ENCODE data around the gene BPTF. TPM values are rescaled to one million over a fixed set of nuclear protein-coding genes. Genes with fewer than 3 reads are reported as not detected.
A peak's percentile ranks its signal among the peaks of the same experiment; 100 is the strongest.
"Not testable (repeated sequence)": the region's sequence is repeated elsewhere in the genome, so short reads cannot be mapped to it uniquely, and the experiment has no call there.

The BPTF gene
- polyA plus RNA-seq, 1 experiment = 46.0 TPM

DNA sequence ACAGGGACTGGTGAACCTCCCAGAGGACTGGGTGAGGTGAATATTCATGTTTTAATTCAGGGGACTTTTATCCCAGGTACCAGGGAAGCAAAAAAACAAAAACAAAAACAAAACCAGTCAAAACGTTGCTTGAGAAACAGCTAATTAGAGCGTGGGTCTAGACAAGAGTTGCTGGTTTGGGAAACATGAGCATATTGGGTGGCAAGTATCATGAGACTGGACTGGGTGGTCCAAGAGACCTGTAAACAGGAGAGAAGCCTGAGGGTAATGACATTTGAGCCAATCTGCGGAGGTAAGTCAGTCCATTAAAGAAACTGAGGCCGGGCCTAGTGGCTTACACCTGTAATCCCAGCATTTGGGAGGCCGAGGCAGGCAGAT lies 11.5 kb upstream of the BPTF start:
- H3K9me3 ChIP-seq (ENCODE audit: control insufficient read depth, insufficient read depth, low read length) = no peaks in the 10 kb centered on the region
- TF ChIP-seq, protein P1, sequence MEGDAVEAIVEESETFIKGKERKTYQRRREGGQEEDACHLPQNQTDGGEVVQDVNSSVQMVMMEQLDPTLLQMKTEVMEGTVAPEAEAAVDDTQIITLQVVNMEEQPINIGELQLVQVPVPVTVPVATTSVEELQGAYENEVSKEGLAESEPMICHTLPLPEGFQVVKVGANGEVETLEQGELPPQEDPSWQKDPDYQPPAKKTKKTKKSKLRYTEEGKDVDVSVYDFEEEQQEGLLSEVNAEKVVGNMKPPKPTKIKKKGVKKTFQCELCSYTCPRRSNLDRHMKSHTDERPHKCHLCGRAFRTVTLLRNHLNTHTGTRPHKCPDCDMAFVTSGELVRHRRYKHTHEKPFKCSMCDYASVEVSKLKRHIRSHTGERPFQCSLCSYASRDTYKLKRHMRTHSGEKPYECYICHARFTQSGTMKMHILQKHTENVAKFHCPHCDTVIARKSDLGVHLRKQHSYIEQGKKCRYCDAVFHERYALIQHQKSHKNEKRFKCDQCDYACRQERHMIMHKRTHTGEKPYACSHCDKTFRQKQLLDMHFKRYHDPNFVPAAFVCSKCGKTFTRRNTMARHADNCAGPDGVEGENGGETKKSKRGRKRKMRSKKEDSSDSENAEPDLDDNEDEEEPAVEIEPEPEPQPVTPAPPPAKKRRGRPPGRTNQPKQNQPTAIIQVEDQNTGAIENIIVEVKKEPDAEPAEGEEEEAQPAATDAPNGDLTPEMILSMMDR (IDR thresholded peaks at IDR 0.05; ENCODE audit: low read depth, low read length) = no peak
- no peak for DNase-seq (ENCODE audit: low read depth, low spot score)
- H3K27ac ChIP-seq (ENCODE audit: low read depth, low read length) = no peak overlapping the region
- no peaks in the 10 kb centered on the region for H3K27me3 ChIP-seq (ENCODE audit: control insufficient read depth, insufficient read depth, low read length)
- POLR2A ChIA-PET = no interaction called here
- H3K4me3 ChIP-seq (ENCODE audit: low read depth, low read length) = no peak overlapping the region
- CTCF ChIA-PET = interaction anchor here (1.8 kb wide), 1 partner anchor 11 kb away, joined by 4 read pairs; no protein-coding TSS in a partner anchor

DNA sequence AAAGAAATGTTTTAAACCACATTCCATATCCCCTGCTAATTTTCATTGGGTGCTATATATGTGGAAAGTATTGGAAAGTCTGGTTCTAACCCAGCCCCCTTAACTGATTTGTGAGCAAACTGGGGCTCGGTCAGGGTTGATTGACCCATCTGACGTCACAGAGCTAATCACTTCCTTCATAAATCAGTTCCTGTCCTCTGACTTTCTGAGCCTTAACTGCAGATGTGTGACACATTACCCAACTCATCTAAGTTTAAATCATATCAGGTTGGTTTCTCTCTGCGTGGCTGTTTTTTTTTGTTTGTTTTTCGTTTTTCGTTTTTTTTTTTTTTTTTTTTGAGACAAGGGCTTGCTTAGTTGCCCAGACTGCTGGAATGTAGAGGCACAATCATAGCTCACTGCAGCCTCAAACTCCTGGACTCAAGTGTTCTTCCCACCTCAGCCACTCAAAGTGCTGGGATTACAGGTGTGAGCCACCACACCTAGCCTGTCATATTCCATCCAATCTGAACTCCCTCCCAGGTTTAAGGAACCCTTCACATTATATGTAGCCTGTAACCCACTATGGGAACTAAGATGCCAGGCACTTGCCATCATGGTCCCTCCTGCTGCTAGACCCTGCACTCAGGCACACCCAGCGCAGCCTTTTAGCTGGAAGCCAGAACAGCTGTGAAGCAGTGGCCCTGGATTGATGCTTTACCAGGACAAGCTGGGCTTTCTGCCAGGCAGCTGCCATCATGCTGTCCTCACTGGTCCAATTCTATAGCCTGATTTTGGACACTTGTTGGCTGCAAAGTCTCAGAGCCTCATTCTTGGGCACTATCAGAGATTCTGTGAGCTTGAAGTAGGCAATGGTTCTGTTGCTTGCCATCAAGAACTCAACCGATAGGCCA lies 6.9 kb upstream of the BPTF start:
- POLR2A ChIA-PET = interaction anchor here (0.7 kb wide), 1 partner anchor 439 kb away, joined by 3 read pairs; no protein-coding TSS in a partner anchor
- DNase-seq (ENCODE audit: low read depth, low spot score) = no peak
- TF ChIP-seq, protein P1 (IDR thresholded peaks at IDR 0.05; ENCODE audit: low read depth, low read length) = no peak
- Histone ChIP-seq H3K9me3 (ENCODE audit: control insufficient read depth, insufficient read depth, low read length) (no peaks in the 10 kb centered on the region), H3K27ac (ENCODE audit: low read depth, low read length) (no peak overlapping the region), H3K4me3 (ENCODE audit: low read depth, low read length) (no peak overlapping the region), H3K27me3 (ENCODE audit: control insufficient read depth, insufficient read depth, low read length) (no peaks in the 10 kb centered on the region)
- CTCF ChIA-PET = interaction anchor here (0.7 kb wide), 2 partner anchors 16 to 46 kb away, joined by 6 to 10 read pairs; no protein-coding TSS in a partner anchor

DNA sequence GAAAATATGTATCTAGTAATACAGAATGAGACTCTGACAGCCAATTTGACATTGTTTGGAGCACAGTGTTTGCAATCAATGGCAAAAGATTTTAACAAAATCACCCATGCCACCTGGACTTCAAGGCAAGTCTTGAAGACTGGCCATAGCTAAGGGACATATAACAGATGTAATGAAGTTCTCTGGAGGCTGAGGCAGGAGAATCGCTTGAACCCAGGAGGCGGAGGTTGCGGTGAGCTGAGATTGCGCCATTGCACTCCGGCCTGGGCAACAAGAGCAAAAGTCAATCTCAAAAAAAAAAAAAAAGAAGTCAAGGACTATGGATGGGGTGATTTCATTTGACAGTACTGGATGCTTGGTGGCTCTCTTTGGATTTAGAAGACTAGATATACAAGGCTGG lies 5.6 kb upstream of the BPTF start:
- no peaks in the 10 kb centered on the region for H3K27me3 ChIP-seq (ENCODE audit: control insufficient read depth, insufficient read depth, low read length)
- H3K4me3 ChIP-seq (ENCODE audit: low read depth, low read length) = no peak overlapping the region
- ChIA-PET CTCF (no interaction called here), POLR2A (no interaction called here)
- no peaks in the 10 kb centered on the region for H3K9me3 ChIP-seq (ENCODE audit: control insufficient read depth, insufficient read depth, low read length)
- TF ChIP-seq, protein P1 (IDR thresholded peaks at IDR 0.05; ENCODE audit: low read depth, low read length) = no peak
- DNase-seq (ENCODE audit: low read depth, low spot score) = no peak
- H3K27ac ChIP-seq (ENCODE audit: low read depth, low read length) = no peak overlapping the region

DNA sequence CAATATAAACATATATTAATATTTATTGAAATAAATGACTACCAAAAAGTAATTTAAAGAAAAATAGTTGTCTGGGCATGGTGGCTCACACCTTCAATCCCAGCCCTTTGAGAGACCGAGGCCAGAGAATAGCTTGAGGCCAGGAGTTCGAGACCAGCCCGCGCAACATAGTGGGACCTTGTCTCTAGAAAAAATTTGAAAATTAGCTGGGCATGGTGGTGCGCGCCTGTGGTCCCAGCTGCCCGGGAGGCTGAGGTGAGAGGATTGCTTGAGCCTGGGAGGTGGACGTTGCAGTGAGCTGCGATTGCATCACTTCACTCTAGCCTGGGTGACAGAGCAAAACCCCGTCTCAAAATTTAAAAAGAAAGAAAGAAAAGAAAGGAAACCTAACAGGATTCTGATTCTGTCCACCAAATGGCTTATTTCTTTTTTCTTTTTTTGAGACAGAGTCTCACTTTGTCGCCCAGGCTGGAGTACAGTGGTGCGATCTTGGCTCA lies 3.4 kb upstream of the BPTF start:
- TF ChIP-seq, protein P1 (IDR thresholded peaks at IDR 0.05; ENCODE audit: low read depth, low read length) = no peak
- Histone ChIP-seq H3K9me3 (ENCODE audit: control insufficient read depth, insufficient read depth, low read length) (no peaks in the 10 kb centered on the region), H3K4me3 (ENCODE audit: low read depth, low read length) (no peak overlapping the region), H3K27me3 (ENCODE audit: control insufficient read depth, insufficient read depth, low read length) (no peaks in the 10 kb centered on the region), H3K27ac (ENCODE audit: low read depth, low read length) (no peak overlapping the region)
- CTCF ChIA-PET = no interaction called here
- POLR2A ChIA-PET = no interaction called here
- no peak for DNase-seq (ENCODE audit: low read depth, low spot score)

DNA sequence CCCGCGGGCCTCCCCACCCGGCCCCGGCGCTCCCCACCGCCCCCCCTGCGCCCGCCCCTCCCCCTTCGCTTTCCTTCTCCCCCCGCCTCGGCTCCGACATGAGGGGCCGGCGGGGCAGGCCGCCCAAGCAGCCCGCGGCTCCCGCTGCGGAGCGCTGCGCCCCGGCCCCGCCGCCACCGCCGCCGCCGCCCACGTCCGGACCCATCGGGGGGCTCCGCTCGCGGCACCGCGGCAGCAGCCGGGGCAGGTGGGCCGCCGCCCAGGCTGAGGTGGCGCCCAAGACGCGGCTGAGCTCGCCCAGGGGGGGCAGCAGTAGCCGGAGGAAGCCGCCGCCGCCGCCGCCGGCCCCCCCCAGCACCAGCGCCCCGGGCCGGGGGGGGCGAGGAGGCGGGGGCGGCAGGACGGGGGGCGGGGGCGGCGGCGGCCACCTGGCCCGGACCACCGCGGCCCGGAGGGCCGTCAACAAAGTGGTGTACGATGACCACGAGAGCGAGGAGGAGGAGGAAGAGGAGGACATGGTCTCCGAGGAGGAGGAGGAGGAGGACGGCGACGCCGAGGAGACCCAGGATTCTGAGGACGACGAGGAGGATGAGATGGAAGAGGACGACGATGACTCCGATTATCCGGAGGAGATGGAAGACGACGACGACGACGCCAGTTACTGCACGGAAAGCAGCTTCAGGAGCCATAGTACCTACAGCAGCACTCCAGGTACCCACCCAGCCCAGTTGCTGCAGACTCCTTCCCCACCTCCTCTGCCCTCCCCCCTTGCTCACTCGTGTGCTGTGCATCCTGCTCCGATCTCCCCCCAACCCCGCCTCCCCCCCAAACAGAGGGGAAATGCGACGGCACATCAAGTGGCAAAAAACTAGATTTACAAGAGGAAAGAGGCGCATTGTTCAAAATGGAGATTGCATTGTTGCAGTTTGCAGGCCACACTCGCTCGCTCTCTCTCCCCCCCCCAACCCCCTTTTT lies 611 bp downstream of the BPTF start:
- ChIA-PET CTCF (interaction anchor here (0.6 to 1.9 kb wide), 4 partner anchors 16 to 560 kb away, joined by 3 to 15 read pairs (median 4); no protein-coding TSS in a partner anchor), POLR2A (interaction anchor here (0.6 to 1.0 kb wide), 3 partner anchors 25 to 450 kb away, joined by 3 to 8 read pairs (median 5); no protein-coding TSS in a partner anchor)
- not testable (repeated sequence) for H3K9me3 ChIP-seq (ENCODE audit: control insufficient read depth, insufficient read depth, low read length); H3K27me3 ChIP-seq (ENCODE audit: control insufficient read depth, insufficient read depth, low read length); DNase-seq (ENCODE audit: low read depth, low spot score); H3K27ac ChIP-seq (ENCODE audit: low read depth, low read length)
- peak overlapping the region; percentile 93 for H3K4me3 ChIP-seq (ENCODE audit: low read depth, low read length)

Measured in AG04450 (cell line).